ENCODE results near the gene BCAS3.

DNA sequence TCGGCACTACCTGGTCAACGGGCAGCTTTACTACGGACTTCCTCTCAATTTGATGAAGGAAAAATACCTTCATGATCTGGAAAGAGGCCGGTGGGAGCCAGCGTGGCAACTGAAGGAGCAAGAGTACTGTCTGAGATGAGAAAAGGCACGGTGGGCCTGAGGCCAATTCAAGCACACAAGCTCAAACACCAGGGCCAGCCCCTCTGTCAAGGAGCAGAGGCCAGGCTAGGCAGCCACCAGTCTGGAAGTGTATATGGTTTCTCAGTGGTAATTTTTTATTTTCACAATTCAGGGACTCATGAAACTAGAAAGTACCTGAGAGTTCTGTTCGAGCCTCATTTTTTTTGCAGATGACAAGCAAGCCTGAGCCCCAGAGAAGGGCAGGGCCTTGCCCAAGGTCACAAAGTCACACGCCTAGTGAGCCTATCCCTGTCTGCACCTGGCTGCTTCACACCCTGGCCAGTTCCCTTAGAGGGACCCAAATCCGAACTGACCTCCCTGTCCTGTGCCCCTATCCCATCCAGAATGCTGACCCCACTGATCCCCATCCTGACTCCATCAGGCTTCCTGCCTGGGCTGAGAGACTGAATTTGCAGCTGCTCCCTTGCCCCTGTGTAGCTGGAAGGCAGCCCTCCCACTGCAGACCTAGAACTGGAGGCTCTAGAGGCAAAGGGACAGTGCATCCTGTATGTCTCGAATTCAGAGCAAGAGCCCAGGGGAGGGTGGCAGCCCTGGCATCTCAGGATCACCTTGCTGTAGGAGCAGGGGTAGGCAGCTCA is 717.2 kb downstream of the BCAS3 start:
- no peak for TF ChIP-seq POLR2AphosphoS5 (IDR thresholded peaks at IDR 0.05)
- TF ChIP-seq, protein P1, sequence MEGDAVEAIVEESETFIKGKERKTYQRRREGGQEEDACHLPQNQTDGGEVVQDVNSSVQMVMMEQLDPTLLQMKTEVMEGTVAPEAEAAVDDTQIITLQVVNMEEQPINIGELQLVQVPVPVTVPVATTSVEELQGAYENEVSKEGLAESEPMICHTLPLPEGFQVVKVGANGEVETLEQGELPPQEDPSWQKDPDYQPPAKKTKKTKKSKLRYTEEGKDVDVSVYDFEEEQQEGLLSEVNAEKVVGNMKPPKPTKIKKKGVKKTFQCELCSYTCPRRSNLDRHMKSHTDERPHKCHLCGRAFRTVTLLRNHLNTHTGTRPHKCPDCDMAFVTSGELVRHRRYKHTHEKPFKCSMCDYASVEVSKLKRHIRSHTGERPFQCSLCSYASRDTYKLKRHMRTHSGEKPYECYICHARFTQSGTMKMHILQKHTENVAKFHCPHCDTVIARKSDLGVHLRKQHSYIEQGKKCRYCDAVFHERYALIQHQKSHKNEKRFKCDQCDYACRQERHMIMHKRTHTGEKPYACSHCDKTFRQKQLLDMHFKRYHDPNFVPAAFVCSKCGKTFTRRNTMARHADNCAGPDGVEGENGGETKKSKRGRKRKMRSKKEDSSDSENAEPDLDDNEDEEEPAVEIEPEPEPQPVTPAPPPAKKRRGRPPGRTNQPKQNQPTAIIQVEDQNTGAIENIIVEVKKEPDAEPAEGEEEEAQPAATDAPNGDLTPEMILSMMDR (IDR thresholded peaks at IDR 0.05), result no peak
- no peak for TF ChIP-seq POLR2A (IDR thresholded peaks at IDR 0.05)
